ENCODE results near the gene LRRC27. TPM values are rescaled to one million over a fixed set of nuclear protein-coding genes. Genes with fewer than 3 reads are reported as not detected.
"Not testable (repeated sequence)": the region's sequence is repeated elsewhere in the genome, so short reads cannot be mapped to it uniquely, and the experiment has no call there.

Gene LRRC27
- total and polyA plus RNA-seq, 9 donors: 6.3 to 10.3 (median 7.5) TPM

DNA sequence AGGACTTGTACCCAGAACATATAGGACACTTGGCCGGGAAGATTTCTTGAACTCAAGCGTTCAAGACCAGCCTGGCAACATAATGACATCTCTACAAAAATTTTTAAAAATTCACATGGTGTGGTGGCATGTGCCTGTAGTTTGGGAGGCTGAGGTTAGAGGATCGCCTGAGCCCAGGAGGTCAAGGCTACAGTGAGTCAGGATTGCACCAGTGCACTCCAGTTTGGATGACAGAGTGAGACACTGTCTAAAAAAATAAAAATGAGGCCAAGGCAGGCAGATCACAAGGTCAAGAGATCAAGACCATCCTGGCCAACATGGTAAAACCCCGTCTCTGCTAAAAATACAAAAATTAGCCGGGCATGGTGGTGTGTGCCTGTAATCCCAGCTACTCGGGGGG, 14.5 kb upstream of the LRRC27 start:
- WGBS (ENCODE audit: insufficient coverage): 90% methylated on average over 2 of the region's 6 CpGs
- H3K4me1 ChIP-seq (ENCODE audit: control insufficient read depth, insufficient read depth, low read length); H3K27ac ChIP-seq (ENCODE audit: low read length); H3K27me3 ChIP-seq (ENCODE audit: control insufficient read depth, insufficient read depth, low read length); DNase-seq; H3K36me3 ChIP-seq (ENCODE audit: control insufficient read depth, insufficient read depth, low read length); H3K9me3 ChIP-seq (replicated peaks; ENCODE audit: control insufficient read depth, low read depth, low read length); H3K4me3 ChIP-seq (ENCODE audit: low read length): not testable (repeated sequence)

DNA sequence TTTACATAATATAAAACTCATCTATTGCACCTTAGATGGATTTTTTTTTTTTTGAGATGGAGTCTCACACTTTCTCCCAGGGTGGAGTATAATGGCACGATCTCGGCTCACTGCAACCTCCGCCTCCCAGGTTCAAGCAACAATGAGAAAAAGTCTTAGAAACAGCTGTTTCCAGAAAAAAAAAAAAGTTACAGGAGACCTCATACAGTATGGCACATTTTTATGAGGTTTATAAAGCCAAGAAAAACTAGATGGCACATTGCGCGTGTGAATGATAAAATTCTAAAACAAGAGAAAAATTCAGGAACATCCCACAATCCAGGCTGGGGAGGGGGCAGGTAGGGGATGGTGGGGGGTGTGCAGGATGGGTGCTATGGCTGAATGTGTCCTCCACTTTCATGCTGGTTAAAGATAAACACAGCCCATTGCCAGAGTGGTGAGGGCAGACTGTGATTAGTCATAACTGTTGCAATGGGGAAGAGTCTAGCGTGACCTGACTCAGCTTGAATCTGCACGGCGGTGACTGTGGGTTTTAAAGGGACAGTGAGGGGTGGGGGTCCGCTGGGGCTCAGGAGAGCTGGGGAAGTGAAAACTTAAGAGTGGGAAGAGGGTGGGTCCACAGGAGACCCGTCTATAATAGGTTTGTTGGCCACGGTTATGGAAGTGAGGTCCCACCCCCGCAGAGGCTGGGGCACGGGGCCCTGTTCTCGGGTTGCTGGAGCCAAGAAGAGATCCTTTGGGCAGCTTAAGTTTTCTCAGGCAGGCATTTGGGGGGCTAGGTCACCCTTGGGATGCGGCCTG, 11.9 kb upstream of the LRRC27 start:
- Histone ChIP-seq H3K4me3 (ENCODE audit: low read length) (no peak overlapping the region), H3K9me3 (replicated peaks; ENCODE audit: control insufficient read depth, low read depth, low read length) (no peaks in the 10 kb centered on the region), H3K36me3 (ENCODE audit: control insufficient read depth, insufficient read depth, low read length) (peaks cover 7% of the 10 kb centered on the region), H3K27me3 (ENCODE audit: control insufficient read depth, insufficient read depth, low read length) (no peaks in the 10 kb centered on the region), H3K4me1 (ENCODE audit: control insufficient read depth, insufficient read depth, low read length) (no peaks in the 10 kb centered on the region), H3K27ac (ENCODE audit: low read length) (no peak overlapping the region)
- 46% methylated on average over 10 of the region's 15 CpGs for WGBS (ENCODE audit: insufficient coverage)
- peak; percentile 28 for DNase-seq

DNA sequence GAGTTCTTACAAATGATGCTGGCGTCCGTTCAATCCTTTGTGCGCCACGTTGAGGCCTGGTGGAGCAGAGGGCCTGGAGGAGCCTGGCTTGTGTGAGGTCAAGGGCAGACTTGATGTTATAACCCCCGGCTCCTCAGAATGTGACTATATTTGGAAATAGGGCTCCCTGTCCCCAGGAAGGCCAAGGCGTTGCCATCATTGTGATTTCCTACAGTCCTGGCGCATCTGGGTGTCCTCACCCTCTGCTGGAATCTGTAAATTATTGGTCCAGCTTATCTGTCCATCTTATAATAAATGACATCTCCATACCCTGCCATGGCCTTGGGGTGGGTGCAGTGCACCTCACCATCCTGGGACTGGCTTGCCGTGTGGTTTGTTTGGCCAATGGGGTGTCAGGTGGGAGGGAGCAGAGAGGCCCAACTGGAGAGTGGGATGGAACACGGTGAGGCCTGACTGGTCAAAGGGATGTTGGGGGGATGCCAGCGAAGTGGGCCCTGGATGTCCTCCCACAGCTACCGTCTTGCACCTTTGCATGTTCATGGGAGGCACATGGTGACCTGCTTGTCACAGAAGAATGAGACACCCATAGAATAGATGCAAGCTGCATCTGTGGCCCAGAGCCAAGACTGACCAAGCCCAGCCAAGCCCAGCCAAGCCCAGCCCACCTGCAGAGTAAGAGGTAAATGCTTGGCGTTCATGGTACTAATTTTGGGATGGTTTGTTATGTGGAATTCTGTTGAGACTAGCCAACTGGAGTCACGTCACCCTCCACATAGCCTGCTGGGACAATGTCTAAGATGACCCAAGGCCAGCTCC, 11.1 kb upstream of the LRRC27 start:
- Histone ChIP-seq H3K9me3 (replicated peaks; ENCODE audit: control insufficient read depth, low read depth, low read length) (no peaks in the 10 kb centered on the region), H3K27me3 (ENCODE audit: control insufficient read depth, insufficient read depth, low read length) (no peaks in the 10 kb centered on the region), H3K27ac (ENCODE audit: low read length) (no peak overlapping the region), H3K4me1 (ENCODE audit: control insufficient read depth, insufficient read depth, low read length) (no peaks in the 10 kb centered on the region), H3K36me3 (ENCODE audit: control insufficient read depth, insufficient read depth, low read length) (peaks cover 11% of the 10 kb centered on the region), H3K4me3 (ENCODE audit: low read length) (no peak overlapping the region)
- WGBS (ENCODE audit: insufficient coverage): 82% methylated on average over 7 of the region's 13 CpGs
- DNase-seq: no peak

DNA sequence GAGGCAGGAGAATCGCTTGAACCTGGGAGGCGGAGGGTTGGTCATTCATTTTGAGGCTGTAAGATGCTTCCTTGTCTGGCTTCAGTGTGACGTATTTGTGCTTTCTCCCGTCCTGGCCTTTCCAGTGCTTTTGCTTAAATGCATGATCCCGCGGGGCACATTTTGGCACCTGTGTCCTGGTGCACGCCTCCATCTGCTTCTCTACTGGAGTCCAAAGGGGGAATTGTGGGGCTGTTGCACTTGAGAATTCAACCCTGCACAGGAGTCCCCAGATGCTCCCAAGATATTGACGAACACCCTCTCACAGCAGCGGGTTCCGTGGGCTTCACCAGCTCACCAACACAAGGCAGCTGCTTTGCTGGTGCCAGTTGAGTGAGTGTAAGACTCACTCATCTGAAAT, 10.3 kb upstream of the LRRC27 start:
- WGBS (ENCODE audit: insufficient coverage): 54% methylated on average over 5 of the region's 10 CpGs
- H3K9me3 ChIP-seq (replicated peaks; ENCODE audit: control insufficient read depth, low read depth, low read length): no peaks in the 10 kb centered on the region
- H3K27ac ChIP-seq (ENCODE audit: low read length): no peak overlapping the region
- peaks cover 13% of the 10 kb centered on the region for H3K36me3 ChIP-seq (ENCODE audit: control insufficient read depth, insufficient read depth, low read length)
- no peak overlapping the region for H3K4me3 ChIP-seq (ENCODE audit: low read length)
- no peaks in the 10 kb centered on the region for H3K27me3 ChIP-seq (ENCODE audit: control insufficient read depth, insufficient read depth, low read length)
- DNase-seq: peak; percentile 37
- H3K4me1 ChIP-seq (ENCODE audit: control insufficient read depth, insufficient read depth, low read length): no peaks in the 10 kb centered on the region

DNA sequence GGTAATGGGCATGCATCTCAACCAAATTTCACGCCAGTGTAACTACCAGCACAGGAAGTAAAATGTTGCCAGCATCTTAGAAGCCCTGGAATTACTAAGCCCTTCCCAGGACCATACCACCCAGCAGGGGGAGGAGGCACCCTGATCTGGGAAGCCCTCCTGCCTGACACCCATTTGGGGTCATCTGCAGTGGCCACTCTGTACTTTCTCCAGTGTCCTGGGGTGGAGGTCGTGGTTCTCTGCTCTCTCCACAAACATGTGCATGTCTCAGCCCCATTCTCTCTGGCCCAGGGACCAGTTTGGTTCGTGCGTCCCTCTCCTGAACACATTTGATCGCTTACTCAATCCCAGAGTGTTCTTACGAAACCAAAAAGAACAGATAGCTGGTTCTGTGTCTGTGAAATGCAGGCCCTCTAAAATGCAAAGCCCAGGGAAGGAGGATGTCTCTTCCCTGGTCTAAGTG, 9.4 kb upstream of the LRRC27 start:
- 80% methylated on average over 6 of the region's 6 CpGs for WGBS (ENCODE audit: insufficient coverage)
- Histone ChIP-seq H3K36me3 (ENCODE audit: control insufficient read depth, insufficient read depth, low read length) (peaks cover 13% of the 10 kb centered on the region), H3K9me3 (replicated peaks; ENCODE audit: control insufficient read depth, low read depth, low read length) (no peaks in the 10 kb centered on the region), H3K4me1 (ENCODE audit: control insufficient read depth, insufficient read depth, low read length) (no peaks in the 10 kb centered on the region), H3K4me3 (ENCODE audit: low read length) (no peak overlapping the region), H3K27me3 (ENCODE audit: control insufficient read depth, insufficient read depth, low read length) (no peaks in the 10 kb centered on the region), H3K27ac (ENCODE audit: low read length) (no peak overlapping the region)
- no peak for DNase-seq

DNA sequence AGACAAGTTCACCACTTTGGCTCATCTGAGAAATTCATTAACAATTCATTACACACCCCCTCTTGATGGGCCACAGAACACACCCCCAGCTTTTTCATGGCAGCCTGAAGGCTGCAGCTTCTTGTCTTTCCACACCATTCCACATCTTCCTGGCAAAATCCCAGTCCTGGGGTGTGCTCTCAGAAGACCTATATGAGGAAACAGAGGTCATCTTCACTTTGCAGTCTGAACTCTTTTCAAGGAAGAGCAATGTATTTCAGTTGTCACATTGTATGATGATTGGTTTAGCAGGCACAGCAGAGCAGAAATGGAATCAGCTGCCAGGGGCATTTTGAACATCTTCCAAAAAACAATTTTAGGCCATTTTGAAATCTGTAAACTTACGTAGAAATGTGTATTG, 7.8 kb upstream of the LRRC27 start:
- WGBS (ENCODE audit: insufficient coverage): no CpG with 5 or more reads among the region's 1 CpG
- H3K9me3 ChIP-seq (replicated peaks; ENCODE audit: control insufficient read depth, low read depth, low read length): no peaks in the 10 kb centered on the region
- no peaks in the 10 kb centered on the region for H3K4me1 ChIP-seq (ENCODE audit: control insufficient read depth, insufficient read depth, low read length)
- H3K27ac ChIP-seq (ENCODE audit: low read length): no peak overlapping the region
- H3K27me3 ChIP-seq (ENCODE audit: control insufficient read depth, insufficient read depth, low read length): no peaks in the 10 kb centered on the region
- no peak overlapping the region for H3K4me3 ChIP-seq (ENCODE audit: low read length)
- H3K36me3 ChIP-seq (ENCODE audit: control insufficient read depth, insufficient read depth, low read length): peaks cover 13% of the 10 kb centered on the region
- peak; percentile 71 for DNase-seq

DNA sequence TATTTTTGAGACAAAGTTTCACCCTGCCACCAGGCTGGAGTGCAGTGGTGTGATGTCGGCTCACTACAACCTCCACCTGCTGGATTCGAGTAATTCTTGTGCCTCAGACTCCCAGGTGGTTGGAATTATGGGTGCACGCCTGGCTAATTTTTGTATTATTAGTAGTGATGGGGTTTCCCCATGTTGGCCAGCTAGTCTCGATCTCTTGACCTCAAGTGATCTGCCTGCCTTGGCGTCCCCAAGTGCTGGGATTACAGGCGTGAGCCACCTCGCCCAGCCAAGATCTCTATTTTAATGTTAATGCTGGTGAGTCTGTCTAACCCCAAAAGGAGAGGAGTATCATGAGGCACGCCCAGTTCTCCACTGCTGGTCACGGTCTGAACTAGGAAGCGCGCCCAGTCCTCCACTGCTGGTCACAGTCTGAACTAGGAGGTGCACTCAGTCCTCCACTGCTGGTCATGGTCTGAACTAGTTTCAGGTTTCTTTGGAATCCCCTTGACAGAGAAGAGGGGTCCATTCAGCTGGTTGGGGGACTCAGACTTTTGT, 5.6 kb upstream of the LRRC27 start:
- Histone ChIP-seq H3K9me3 (replicated peaks; ENCODE audit: control insufficient read depth, low read depth, low read length) (no peaks in the 10 kb centered on the region), H3K4me3 (ENCODE audit: low read length) (no peak overlapping the region), H3K4me1 (ENCODE audit: control insufficient read depth, insufficient read depth, low read length) (peaks cover 15% of the 10 kb centered on the region), H3K27ac (ENCODE audit: low read length) (no peak overlapping the region), H3K36me3 (ENCODE audit: control insufficient read depth, insufficient read depth, low read length) (peaks cover 13% of the 10 kb centered on the region), H3K27me3 (ENCODE audit: control insufficient read depth, insufficient read depth, low read length) (no peaks in the 10 kb centered on the region)
- 95% methylated on average over 4 of the region's 11 CpGs for WGBS (ENCODE audit: insufficient coverage)
- DNase-seq: no peak

DNA sequence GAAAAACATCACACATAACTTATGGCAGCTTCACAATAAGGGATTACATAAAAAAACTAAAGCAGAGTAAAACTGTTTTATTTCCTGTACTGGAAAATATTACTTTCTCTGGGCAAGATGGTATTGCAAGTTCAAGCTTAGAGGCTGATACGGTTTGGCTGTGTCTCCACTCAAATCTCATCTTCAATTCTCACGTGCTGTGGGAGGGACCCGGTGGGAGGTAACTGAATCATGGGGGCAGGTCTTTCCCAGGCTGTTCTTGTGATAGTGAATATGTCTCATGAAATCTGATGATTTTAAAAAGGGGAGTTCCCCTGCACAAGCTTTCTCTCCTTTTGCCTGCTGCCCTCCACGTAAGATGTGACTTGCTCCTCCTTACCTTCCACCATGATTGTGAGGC, 5.1 kb upstream of the LRRC27 start:
- 67% methylated on average over 1 of the region's 4 CpGs for WGBS (ENCODE audit: insufficient coverage)
- no peaks in the 10 kb centered on the region for H3K27me3 ChIP-seq (ENCODE audit: control insufficient read depth, insufficient read depth, low read length)
- no peak overlapping the region for H3K4me3 ChIP-seq (ENCODE audit: low read length)
- DNase-seq: no peak
- H3K9me3 ChIP-seq (replicated peaks; ENCODE audit: control insufficient read depth, low read depth, low read length): no peaks in the 10 kb centered on the region
- H3K36me3 ChIP-seq (ENCODE audit: control insufficient read depth, insufficient read depth, low read length): peaks cover 13% of the 10 kb centered on the region
- peaks cover 15% of the 10 kb centered on the region for H3K4me1 ChIP-seq (ENCODE audit: control insufficient read depth, insufficient read depth, low read length)
- no peak overlapping the region for H3K27ac ChIP-seq (ENCODE audit: low read length)

DNA sequence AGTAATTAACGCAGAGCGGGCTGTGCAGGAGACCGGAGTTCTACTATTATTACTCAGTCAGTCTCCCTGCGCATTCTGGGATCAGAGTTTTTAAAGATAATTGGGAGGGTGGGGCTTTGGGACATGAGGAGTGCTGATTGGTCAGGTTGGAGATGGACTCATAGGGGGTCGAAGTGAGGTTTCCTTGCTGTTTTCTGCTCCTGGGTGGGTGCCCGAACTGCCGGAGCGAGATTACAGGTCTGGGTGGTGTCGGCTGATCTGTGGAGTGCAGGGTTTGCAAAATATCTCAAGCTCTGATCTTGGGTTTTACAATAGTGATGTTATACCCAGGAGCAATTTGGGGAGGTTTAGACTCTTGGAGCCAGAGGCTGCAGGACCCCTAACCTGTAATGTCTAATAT, 3.9 kb upstream of the LRRC27 start:
- no peaks in the 10 kb centered on the region for H3K27me3 ChIP-seq (ENCODE audit: control insufficient read depth, insufficient read depth, low read length)
- no peak overlapping the region for H3K27ac ChIP-seq (ENCODE audit: low read length)
- WGBS (ENCODE audit: insufficient coverage): 88% methylated on average over 5 of the region's 9 CpGs
- peaks cover 23% of the 10 kb centered on the region for H3K4me1 ChIP-seq (ENCODE audit: control insufficient read depth, insufficient read depth, low read length)
- no peak overlapping the region for H3K4me3 ChIP-seq (ENCODE audit: low read length)
- no peaks in the 10 kb centered on the region for H3K9me3 ChIP-seq (replicated peaks; ENCODE audit: control insufficient read depth, low read depth, low read length)
- no peak for DNase-seq
- H3K36me3 ChIP-seq (ENCODE audit: control insufficient read depth, insufficient read depth, low read length): peaks cover 13% of the 10 kb centered on the region

DNA sequence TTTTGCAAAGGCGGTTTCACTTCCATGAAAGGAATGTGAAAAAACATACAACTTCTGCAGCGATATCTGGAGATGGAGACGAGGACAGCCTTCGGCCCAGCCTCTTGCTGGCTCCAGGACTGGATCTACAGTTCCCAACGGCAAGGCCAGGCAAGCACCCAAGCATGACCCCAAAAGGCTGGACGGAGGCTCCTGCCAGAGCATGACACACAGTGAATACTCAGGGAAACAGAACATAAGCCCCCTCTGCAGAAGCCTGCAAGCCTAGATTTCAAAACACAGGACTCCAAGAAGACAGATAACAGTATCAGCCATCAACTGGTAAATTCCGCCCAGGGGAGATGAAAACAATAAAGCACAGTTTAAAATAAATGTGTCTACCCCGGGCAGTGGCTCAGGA, 3.3 kb upstream of the LRRC27 start:
- peaks cover 9% of the 10 kb centered on the region for H3K36me3 ChIP-seq (ENCODE audit: control insufficient read depth, insufficient read depth, low read length)
- no peak overlapping the region for H3K4me3 ChIP-seq (ENCODE audit: low read length)
- no peaks in the 10 kb centered on the region for H3K27me3 ChIP-seq (ENCODE audit: control insufficient read depth, insufficient read depth, low read length)
- peaks cover 23% of the 10 kb centered on the region for H3K4me1 ChIP-seq (ENCODE audit: control insufficient read depth, insufficient read depth, low read length)
- no peak overlapping the region for H3K27ac ChIP-seq (ENCODE audit: low read length)
- H3K9me3 ChIP-seq (replicated peaks; ENCODE audit: control insufficient read depth, low read depth, low read length): no peaks in the 10 kb centered on the region
- peak; percentile 77 for DNase-seq
- 16% methylated on average over 4 of the region's 8 CpGs for WGBS (ENCODE audit: insufficient coverage)

Measured in muscle of leg (tissue), 11 donors.